ENCODE data around the gene PRKCH. TPM values are rescaled to one million over a fixed set of nuclear protein-coding genes. Genes with fewer than 3 reads are reported as not detected.
A peak's percentile ranks its signal among the peaks of the same experiment; 100 is the strongest.

Gene PRKCH
- total and polyA plus RNA-seq, 9 of the 15 experiments (the other 6 are each of a cell fraction or from before 2014, with no cell fraction given) = 0.61 to 4.4 (median 4.0) TPM

GRCh38 chr14:61488417-61489401 is 167.3 kb downstream of the PRKCH start (continued):
- TF ChIP-seq RREB1 (CRISPR knock-in tag; IDR thresholded peaks at IDR 0.05) (no peak), TSC22D4 (tag; IDR thresholded peaks at IDR 0.05) (no peak), CXXC5 (CRISPR knock-in tag; IDR thresholded peaks at IDR 0.05) (no peak), ID3 (CRISPR knock-in tag; IDR thresholded peaks at IDR 0.05) (no peak), ID3 (tag; IDR thresholded peaks at IDR 0.05) (no peak), TCFL5 (CRISPR knock-in tag; conservative IDR thresholded peaks at IDR 0.05) (no peak), ARID2 (IDR thresholded peaks at IDR 0.05) (no peak), CBFA2T3 (IDR thresholded peaks at IDR 0.05) (peak; percentile 57), SETDB1 (IDR thresholded peaks at IDR 0.05; ENCODE audit: low read length) (no peak), DPF2 (IDR thresholded peaks at IDR 0.05) (0 out of 2 replicates have a peak, but pooled peaks have one; percentile 13), CREB3 (tag; conservative IDR thresholded peaks at IDR 0.05; ENCODE audit: low read depth) (no peak), MAFF (IDR thresholded peaks at IDR 0.05; ENCODE audit: low read length) (no peak), ZNF280B (CRISPR knock-in tag; IDR thresholded peaks at IDR 0.05) (no peak), ZNF12 (CRISPR knock-in tag; IDR thresholded peaks at IDR 0.05) (no peak), EZH2 (IDR thresholded peaks at IDR 0.05; ENCODE audit: borderline replicate concordance, low read depth, low read length) (no peak), UBTF (IDR thresholded peaks at IDR 0.05; ENCODE audit: borderline replicate concordance in 1 of 2, low read depth in 2 of 2, low read length in 2 of 2) (no peak)
